HG03025 (cell line): ENCODE measurements around the gene SARDH.
"Not testable (repeated sequence)": the region's sequence is repeated elsewhere in the genome, so short reads cannot be mapped to it uniquely, and the experiment has no call there.

Source experiments
- ATAC-seq: cut with Tn5 transposase; IDR thresholded peaks from one replicate; pipeline ENCODE4 v1.9.1; 2021; ENCODE audit warnings: mild to moderate bottlenecking, moderate library complexity; ENCODE audit not compliant: unreplicated experiment, low FRiP score

The SARDH gene

DNA sequence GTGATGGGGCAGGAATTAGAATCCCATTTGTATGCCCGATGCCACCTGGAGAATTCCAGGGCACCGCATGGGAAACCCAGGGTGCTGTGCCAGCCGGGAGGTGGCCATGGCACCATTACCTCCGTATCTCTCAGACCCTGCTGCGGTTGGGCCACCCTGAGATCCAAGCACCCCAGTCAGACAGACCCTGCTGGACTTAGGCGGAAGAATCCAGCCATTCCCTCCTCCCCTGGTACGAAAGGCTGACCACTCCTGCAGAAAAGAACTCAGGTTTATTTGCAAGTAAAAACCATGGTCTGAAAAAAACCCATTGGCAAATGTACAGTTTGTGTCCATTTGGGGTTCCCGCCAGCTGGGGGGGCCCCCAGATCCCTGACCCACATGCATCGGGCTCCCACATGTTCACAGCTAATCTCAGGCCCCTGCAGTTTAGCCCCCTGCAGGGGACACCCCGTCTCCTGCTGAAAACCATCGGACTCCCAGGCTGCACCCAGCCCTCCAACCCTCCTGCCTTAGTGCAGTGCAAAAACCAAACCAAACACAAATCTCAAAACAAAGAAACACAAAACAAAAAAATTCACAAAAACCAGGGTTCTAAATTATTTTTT lies 23.6 kb upstream of the SARDH start:
- no peak for ATAC-seq

DNA sequence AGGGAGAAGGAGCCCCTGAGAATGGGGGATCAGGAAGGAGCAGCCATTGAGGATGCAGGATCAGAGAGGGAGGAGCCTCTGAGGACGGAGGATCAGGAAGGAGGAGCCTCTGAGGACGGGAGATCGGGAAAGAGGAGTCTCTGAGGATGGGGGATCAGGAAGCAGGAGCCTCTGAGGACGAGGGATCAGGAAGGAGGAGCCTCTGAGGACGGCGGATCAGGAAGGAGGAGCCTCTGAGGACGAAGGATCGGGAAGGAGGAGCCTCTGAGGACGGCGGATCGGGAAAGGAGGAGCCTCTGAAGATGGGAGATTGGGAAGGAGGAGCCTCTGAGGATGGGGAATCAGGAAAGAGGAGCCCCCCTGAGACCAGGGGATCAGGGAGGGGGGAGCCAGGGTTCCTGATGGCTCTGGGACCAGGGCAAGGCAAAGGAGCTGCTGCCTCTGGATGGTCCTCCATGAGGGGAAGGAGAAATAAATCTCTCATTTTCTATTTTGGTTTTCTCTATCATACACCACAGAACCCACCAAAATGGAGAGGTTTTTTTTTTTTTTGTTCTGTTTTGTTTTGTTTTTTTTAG lies 22.6 kb upstream of the SARDH start:
- no peak for ATAC-seq

DNA sequence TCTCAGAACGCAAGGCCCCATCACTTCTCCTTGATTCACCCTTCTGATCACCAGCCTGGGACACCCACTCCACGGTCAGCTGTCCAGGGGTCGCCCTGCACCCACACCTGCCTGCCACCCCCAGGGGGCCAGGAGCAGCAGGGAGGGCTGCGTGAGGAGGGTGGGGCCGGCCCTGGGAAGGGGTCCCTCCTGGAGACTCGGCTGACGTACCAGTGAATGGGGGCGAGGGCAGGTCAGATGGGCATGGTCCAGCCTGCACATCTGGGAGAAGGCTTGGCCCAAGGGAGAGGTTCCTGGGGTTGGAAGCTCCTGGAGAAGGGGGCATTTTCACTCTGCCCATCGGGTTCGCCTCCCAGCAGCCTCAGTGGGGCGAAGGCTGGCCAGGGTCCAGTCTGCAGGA lies 21.8 kb upstream of the SARDH start:
- no peak for ATAC-seq

DNA sequence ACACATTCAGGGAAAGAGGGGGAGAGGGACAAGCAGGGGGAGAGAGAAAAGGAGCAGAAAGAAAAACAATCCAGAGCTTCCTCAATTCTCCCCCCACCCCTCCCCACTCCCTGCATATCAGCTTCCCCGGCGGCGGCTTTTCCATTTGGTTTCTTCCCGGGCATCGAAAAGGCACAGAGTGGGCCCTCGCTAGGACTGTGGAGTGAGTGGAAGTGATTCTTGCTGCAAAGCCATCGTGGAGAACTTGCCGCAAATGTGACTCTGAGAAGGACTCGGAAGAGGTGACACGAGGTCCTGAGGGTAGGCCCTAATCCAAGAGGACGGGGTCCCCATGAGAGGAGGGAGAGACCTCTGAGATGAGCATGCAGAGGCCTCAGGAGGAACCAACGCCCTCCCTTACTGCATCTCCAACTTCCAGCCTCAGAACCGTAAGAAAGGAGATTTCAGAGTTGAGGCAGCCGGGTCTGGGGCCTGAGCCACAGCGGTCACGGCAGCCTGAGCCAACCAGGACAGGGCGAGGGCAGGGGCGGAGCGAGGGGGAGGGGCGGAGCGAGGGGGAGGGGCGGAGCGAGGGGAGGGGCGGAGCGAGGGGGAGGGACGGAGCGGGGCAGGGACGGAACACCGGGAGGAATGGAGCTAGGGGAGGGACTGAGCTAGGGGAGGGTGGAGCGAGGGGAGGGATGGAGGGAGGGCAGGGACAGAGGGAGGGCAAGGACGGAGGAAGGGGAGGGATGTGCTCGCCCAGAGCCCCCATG lies 21.2 kb upstream of the SARDH start:
- no peak for ATAC-seq

DNA sequence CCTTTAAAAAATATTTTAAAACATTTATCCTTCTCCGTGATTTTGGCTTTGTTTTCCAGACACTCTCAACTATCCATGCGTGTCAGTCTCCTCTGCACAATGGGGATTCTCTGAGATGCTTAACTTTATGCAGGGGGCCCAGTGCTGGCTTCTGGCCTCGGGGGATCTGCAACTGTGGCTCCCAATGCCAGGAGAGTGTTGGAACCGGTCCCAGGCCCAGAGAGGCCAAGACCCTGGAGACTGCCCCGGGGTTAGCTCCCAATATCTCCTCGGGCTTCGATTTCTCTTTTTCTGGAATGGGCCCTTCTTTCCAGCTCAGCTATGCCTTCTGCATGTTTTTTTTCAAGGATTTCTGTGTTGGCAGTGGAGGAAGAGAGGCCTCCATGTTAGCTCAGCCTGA lies 20.1 kb upstream of the SARDH start:
- ATAC-seq = no peak

DNA sequence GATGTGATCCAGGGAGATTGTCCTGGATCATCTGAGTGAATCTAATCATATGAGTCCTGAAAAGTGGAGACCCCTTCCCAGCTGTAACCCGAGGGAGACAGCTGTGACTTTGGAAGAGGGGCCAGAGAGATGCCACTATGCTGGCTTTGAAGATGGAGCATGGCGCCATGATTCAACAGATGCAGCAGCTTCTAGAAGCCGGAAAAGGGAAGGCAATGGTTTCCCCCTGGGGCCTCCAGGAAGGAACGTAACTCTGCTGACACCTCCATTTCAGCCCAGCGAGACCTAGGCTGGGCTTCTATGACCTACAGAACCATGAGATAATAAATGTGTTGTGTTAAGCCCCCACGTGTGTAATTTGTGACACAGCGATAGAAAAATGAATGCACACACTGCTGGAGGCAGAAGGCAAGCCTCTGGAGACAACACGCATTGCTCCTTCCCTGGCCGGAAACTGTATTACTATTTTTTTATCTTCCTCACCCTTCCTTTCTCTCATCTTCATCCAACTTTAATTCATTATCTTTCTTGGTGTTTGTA lies 16.6 kb upstream of the SARDH start:
- no peak for ATAC-seq

DNA sequence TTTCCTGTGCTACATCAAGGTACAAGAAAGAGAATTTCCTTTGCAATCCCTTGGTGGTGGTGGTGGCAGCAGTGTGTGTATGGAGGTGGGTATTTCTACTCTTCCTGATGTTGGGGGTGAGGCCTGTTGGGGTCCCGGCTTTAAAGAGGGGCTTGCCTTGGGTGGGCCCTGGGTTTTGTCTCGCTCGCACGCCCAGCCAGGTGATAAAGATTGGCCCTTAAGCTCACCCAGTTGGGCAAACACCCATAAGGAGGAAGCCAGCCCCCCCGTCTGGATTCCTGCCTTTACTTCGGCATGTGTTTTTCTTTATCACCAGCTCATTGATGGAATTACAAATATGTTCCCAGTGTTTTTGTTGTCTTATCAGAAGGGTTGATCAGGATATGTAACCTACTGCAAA lies 16.0 kb upstream of the SARDH start:
- ATAC-seq = no peak

DNA sequence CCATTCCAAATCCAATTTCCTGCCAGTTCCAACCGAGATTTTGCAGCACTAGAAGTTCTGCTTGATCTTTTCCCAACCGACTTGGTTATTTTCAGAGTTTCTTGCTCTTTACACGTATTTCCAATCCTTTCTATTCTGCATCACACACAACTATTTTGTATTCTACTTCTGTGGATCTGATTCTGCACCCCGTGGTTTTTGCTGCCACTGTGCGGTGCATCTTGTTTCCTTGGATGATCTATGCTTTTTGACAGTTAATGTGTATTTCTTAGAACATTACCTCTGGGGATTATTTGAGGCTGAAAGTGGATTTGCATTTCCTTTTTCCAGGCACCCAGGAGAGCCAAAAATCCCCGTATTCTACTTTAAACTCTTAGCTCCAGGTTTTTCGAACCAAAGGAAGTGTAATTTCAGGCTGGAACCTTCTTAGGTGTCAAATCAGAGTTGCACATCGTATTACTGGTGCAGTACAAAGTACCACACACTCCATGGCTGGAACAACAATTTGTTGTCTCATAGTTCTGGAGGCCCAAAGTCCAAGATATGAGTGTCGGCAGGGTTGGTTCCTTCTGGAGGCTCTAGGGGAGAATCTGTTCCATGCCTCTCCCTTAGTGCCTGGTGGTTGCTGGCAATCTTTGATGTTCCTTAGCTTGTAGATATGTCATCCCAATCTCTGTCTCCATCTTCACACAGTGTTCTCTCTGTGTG lies 14.7 kb upstream of the SARDH start:
- ATAC-seq = no peak

DNA sequence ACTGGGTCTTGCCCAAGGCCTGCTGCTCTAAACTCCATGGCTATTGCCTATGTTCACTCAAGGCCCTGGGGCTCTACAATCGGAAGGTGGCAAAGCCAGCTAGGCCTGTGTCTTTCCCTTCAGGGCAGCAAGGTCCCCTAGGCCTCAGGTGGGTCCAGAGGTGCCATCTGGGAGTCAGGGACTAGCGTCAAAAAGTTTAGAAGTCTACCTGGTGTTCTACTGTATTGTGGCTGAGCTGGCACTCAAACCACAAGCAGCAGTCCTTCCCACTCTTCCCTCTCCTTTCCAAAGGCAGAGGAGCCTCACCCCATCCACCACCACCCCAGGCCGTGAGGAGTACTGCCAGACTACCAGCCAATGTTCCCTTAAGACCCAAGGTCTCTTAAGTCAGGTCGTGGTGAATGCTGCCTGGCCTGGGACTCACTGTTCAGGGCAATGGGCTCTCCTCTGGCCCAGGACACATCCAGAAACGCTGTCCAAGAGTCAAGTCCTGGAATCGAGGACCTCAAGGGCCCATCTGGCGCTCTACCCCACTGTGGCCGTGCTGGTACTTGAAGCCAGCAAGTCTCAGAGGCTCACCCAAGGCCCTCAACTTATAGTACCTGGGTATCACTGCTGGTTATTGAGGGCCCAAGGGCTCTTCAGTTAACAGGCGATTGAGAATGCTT lies 13.0 kb upstream of the SARDH start:
- ATAC-seq = no peak

DNA sequence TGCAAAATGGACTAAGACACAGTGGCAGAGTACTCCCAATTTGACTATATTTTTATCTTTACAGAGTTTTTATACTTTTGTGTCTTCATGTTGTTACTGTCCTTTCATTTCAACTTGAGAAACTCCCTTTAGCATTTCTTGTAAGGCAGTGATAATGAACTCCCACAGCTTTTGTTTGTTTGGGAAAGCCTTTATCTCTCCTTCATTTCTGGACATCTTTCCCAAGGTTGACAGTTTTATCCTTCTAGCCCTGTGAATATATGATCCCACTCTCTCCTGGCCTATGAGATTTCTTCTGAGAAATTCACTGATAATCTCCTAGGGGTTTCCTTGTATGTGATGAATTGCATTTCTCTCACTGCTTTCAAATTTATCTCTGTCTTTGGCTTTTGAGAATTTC lies 9.2 kb upstream of the SARDH start:
- no peak for ATAC-seq

DNA sequence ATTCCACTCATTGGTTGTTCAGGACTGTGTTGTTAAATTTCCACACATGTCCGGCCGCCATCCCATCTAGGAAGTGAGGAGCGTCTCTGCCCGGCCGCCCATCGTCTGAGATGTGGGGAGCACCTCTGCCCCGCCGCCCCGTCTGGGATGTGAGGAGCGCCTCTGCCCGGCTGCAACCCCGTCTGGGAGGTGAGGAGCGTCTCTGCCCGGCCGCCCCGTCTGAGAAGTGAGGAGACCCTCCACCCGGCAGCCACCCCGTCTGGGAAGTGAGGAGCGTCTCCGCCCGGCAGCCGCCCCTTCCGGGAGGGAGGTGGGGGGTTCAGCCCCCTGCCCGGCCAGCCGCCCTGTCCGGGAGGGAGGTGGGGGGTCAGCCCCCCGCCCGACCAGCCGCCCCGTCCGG lies 6.4 kb upstream of the SARDH start:
- ATAC-seq = not testable (repeated sequence)

DNA sequence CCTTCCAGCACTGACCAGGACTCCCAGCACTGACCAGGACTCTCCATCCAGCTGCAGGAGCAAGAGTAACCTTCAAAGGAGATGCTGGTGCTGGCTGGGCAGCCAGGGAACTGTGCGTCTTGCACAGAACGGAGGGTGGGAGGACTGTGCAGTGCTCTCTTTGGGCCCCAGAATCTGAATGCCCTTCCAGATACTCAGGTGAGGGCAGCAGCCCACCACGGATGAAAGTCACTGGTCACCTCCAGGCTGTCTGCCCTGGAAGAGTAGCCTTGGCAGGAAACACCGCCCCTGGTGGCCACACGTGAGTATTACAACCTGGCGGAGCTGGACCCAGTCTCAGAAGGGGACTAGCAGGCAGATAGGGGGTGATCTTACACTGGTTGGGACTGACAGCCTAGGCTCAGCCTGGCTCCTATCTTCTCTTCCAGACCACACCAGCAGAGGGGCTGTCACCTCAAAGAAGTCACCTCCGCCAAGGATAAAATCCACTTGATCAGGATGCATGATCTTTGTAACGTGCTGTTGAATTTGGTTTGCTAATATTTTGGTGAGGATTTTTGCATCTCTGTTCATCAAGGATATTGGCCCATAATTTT lies 4.8 kb upstream of the SARDH start:
- ATAC-seq = no peak

DNA sequence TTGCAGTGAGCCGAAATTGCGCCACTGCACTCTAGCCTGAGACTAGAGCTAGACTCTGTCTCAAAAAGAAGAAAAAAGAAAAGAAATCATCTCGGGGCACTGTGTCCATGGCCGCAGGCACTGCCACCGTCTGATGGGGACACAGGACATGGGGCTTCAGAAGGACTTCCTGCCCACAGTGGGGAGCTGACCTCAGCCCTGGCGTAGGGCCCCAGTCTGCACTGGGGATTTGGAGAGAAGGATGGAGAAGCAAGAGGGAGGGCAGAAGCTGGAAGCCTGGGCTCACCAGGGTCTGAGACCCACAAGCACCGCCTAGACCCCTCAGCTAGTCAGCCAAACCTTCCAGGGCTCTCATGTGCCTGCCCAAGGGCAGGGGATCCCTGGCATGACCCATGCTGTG lies 4.1 kb upstream of the SARDH start:
- ATAC-seq = no peak

DNA sequence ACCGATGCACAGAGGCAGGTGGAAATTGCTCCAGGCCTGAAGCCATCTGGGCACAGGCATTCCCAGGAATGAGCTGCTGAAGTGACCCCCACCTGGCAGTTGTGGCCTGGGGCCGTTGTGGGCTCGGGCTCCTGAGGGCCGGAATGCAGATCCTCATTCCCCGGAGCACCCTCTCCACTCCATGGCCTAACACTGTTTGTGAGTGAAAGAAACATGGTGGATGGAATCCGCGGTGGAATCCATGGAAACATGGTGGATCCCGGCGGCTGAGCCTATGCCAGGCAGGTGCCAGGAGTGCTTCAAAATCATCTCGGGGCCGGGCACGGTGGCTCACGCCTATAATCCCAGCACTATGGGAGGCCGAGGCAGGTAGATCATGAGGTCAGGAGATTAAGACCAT lies 3.6 kb upstream of the SARDH start:
- no peak for ATAC-seq

DNA sequence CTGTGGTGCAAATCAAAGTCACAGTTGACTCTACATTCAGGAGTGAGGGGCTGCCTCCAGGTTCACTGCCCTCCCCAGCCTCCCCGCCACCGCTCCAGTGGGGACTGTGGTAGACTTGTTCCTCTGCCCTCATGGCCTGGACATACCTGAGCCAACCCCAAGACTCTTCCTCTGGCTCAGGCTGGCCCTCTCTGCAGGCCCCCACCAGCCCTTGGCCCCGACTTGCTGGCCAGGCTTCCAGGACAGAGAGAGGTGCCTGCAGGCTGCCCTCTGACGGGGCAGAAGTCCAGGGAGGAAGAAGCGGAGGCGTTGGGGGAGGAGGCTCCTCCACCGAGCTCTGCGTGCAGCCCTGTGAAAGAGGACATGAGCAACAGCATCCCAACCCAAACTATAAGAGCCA lies 2.8 kb upstream of the SARDH start:
- ATAC-seq = no peak

DNA sequence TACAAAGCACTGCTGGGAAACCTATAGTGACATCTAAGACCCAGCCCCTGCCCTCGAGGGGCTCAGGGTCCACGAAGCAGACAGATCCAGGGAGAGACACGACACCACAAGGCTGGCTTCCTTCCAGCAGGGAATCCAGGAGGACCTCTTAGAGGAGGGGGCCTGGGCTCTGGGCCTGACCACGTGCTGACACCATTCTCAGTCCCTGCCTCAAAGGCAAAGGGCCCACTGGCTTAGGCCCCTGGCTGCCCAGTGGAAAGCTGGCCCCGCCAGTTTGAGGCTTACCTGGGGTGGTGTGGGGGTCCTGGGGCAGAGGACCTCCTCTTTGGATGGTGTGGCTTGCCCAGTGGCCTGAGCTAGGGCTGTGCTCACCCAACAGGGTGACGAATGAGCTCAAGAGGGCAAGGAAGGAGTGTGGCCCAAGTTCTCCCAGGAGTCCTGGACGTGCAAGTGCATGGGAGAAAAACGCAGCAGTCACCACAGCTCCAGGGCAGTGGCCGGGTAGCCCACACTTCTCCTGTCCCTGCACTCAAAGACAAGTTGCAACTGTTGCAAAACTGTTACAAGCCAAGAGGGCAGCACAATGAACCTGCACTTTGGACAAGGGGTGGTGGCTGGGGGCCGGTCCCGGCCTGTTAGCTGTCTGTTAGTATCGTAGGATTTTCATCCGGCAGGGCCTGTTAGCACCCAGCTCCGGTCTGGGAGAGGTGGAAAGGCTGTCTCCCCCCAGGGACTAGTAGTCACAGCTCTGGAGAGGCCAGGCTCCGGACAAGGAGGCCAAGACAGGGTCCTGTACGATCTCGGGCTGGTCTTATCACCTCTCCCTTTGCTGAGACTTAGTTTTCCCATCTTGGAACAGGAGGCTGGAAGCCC lies 1.5 kb upstream of the SARDH start:
- no peak for ATAC-seq

DNA sequence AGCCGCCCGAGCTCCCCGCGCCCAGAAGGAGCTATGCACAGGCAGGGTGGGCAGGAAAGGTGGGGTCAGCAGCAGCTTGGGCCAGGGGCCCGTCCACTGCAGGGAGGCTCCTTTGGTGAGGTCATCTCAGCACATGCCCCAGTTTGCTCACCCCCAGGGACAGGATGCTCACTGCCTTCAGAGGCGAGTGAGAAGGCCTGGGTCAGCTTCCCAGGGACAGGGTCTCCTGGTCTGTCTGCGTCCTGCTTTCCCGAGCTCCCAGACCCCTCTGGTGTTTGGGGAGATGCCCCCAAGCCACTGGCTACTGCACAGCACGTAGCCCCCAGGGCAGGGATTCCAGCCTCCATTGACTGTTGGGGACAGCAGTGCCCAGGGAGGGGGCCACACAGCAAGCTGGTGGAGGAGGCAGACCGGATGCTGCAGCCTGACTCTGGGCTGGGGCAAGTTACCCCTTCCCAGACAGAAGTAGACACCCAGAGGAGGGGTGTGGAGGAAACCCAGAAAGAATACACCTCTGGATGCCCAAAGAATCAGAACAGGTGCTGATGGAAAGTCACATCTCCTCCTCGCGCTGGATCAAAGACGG lies 581 bp upstream of the SARDH start:
- no peak for ATAC-seq

DNA sequence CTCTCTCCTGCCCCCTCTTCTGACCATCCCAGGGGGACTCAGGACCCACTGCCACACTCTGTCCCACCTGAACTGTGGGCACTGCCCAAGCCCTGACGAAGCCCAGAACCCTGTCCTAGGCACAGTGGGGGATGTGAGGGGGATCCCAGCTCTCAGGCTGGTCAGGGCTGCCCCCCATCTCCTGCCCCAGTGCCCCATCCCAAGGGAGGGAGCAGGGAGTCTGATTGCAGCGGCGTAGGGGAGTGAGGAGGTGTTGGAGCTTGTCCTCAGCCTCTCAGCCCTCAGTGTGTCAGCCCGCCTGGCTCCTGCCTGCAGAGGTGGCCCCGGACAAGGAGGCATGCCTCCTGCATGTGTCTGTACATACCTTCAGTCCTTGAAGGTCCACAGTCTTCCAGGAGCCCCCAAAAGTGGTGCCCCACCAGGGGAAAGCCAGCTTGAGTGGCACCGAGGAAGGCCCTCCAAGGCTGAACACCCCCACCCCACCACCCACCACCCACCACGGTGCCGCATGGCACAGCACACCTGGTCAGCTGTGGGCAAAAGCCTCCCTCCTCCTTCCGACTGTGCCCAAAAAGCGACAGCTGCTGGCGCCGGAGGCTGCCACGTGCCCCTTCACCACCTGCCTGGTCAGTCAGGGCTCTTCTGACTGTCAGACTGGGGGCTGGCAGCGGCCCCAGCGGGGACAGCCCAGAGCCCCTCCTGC lies 930 bp downstream of the SARDH start:
- ATAC-seq = no peak
